Fibroblast of lung (primary cell): Measurements from ENCODE around the gene GRK4. TPM values are rescaled to one million over a fixed set of nuclear protein-coding genes. Genes with fewer than 3 reads are reported as not detected.

ENCODE experiments used
- DNase-seq, 2 donors: peaks; one replicate each; pipeline versions ENCODE4 v3.0.0 to v3.0.0-alpha.2; 2010; ENCODE audit warnings: low read depth in 2 of 2
- H2AFZ ChIP-seq: 2 replicates; pipeline ENCODE4 v1.5.1; 2012; ENCODE audit warnings: low read length, control low read depth, inconsistent platforms
- H3K27ac ChIP-seq: 2 replicates; pipeline ENCODE4 v1.5.1; 2011; ENCODE audit warnings: low read length, control low read depth; ENCODE audit not compliant: insufficient read depth
- H3K27me3 ChIP-seq: 2 replicates; pipeline ENCODE4 v1.5.1; 2011; ENCODE audit warnings: mild to moderate bottlenecking, low read length; ENCODE audit not compliant: control insufficient read depth, insufficient read depth
- H3K36me3 ChIP-seq: 2 replicates; pipeline ENCODE4 v1.5.1; 2011; ENCODE audit warnings: low read length; ENCODE audit not compliant: control insufficient read depth, insufficient read depth
- H3K4me1 ChIP-seq: 2 replicates; pipeline ENCODE4 v1.5.1; 2011; ENCODE audit warnings: low read length; ENCODE audit not compliant: control insufficient read depth, insufficient read depth; ENCODE audit errors: extremely low read depth
- H3K4me2 ChIP-seq: 2 replicates; pipeline ENCODE4 v1.5.1; 2011; ENCODE audit warnings: low read length, control low read depth; ENCODE audit not compliant: insufficient read depth; ENCODE audit errors: extremely low read depth
- H3K4me3 ChIP-seq, 4 experiments: fragments of 200-600 bp in 1 of 4; sonication (generic) in 1 of 4; replicated peaks in 1 of 4; 2 replicates each; pipeline ENCODE4 v1.5.1; 2011 to 2016; ENCODE audit warnings: low read length in 4 of 4, low read depth in 3 of 4, mild to moderate bottlenecking in 3 of 4, control low read depth in 2 of 4, inconsistent platforms in 1 of 4, mixed read lengths in 1 of 4; ENCODE audit not compliant: insufficient read depth in 1 of 4; ENCODE audit errors: control extremely low read depth in 1 of 4
- H3K79me2 ChIP-seq: 2 replicates; pipeline ENCODE4 v1.5.1; 2012; ENCODE audit warnings: mild to moderate bottlenecking, low read length, inconsistent platforms; ENCODE audit not compliant: control insufficient read depth, insufficient read depth
- H3K9ac ChIP-seq: 2 replicates; pipeline ENCODE4 v1.5.1; 2011; ENCODE audit warnings: mild to moderate bottlenecking, low read length, control low read depth; ENCODE audit not compliant: insufficient read depth
- H3K9me3 ChIP-seq: 2 replicates; pipeline ENCODE4 v1.5.1; 2012; ENCODE audit warnings: low read depth, low read length; ENCODE audit not compliant: control insufficient read depth, insufficient read depth
- H4K20me1 ChIP-seq: 2 replicates; pipeline ENCODE4 v1.5.1; 2011; ENCODE audit warnings: low read length; ENCODE audit not compliant: control insufficient read depth, insufficient read depth; ENCODE audit errors: extremely low read depth
- EZH2 ChIP-seq: IDR thresholded peaks from 2 replicates; pipeline ENCODE4 v1.5.1; 2012; ENCODE audit warnings: low read length, control low read depth, mild to moderate bottlenecking; ENCODE audit errors: missing control alignments
- polyA plus RNA-seq, 2 donors: library from polyadenylated mRNA; depleted of rRNA in 1 of 2; stranded (reverse) in 1 of 2; unstranded in 1 of 2; fragments of >200 nt; gene quantifications; 2 replicates each; pipeline ENCODE4 v1.2.1, GENCODE V29; 2011 to 2012; ENCODE audit warnings: missing spikeins in 1 of 2
- total RNA-seq: library from RNA; depleted of rRNA; stranded (reverse); fragments of >200 nt; gene quantifications from 2 replicates; pipeline ENCODE4 v1.2.1, GENCODE V29; 2014
- TF ChIP-seq, protein P1 (sequence below), 2 donors: IDR thresholded peaks in 1 of 2; conservative IDR thresholded peaks in 1 of 2; 1 replicate in 1 of 2; 2 replicates in 1 of 2; pipeline ENCODE4 v1.5.1; 2011 to 2012; ENCODE audit warnings: low read length in 2 of 2, control low read depth in 1 of 2, inconsistent platforms in 1 of 2, low read depth in 1 of 2, mild to moderate bottlenecking in 1 of 2

GRK4 gene
- total and polyA plus RNA-seq, 2 donors (not counting 1 experiment from before 2014, with no cell fraction given) = 4.4 to 5.9 TPM

DNA sequence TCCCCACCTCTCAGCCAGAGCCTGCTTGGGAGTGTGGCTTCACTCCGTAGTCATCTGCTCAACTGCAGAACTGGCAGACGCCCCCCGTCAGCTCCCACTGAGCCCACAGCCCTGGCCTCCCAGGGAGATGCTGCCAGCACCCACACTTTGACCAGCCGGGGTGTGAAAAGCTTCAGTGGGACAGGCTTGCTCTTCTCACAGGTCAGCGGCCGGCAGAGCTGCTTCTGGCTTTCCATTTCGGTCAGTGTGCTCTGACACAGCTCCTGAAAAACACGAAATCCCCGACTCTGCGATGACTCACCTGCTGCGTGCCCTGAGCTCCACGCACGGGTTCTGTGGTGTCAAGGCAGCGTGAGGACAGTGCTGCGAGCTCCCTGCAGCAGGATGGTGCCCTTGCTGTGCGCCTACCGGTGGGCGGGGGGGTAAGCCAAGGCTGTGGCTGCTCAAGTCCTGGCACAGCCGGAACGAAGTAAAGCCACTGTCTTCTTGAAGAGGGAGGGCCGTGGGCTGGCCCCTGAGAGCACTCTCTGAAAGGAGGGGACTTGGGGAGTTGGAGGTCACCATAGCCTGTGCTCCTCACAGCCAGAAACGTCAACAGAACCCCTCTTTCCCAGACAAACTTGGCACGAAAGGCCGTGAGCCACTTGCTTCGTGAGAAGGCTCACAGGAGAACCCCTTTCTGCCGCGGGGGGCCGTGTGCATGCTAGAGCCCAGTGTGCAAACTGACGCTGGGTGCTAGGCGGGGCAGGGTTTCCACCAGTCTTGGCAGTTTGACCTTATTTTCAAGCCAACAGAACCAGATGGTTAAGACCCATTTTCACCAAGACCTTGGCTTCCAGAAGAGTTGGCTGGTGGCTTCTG is 23.8 kb upstream of the GRK4 start:
- peaks cover 54% of the 10 kb centered on the region for H3K36me3 ChIP-seq
- H3K9ac ChIP-seq = no peak overlapping the region
- H3K4me1 ChIP-seq = peaks cover 11% of the 10 kb centered on the region
- no peak overlapping the region for H2AFZ ChIP-seq
- no peak overlapping the region for H3K27ac ChIP-seq
- DNase-seq = no peak
- no peaks in the 10 kb centered on the region for H3K27me3 ChIP-seq
- TF ChIP-seq, protein P1, sequence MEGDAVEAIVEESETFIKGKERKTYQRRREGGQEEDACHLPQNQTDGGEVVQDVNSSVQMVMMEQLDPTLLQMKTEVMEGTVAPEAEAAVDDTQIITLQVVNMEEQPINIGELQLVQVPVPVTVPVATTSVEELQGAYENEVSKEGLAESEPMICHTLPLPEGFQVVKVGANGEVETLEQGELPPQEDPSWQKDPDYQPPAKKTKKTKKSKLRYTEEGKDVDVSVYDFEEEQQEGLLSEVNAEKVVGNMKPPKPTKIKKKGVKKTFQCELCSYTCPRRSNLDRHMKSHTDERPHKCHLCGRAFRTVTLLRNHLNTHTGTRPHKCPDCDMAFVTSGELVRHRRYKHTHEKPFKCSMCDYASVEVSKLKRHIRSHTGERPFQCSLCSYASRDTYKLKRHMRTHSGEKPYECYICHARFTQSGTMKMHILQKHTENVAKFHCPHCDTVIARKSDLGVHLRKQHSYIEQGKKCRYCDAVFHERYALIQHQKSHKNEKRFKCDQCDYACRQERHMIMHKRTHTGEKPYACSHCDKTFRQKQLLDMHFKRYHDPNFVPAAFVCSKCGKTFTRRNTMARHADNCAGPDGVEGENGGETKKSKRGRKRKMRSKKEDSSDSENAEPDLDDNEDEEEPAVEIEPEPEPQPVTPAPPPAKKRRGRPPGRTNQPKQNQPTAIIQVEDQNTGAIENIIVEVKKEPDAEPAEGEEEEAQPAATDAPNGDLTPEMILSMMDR (conservative IDR thresholded peaks at IDR 0.05 in 1 of 2, IDR thresholded peaks at IDR 0.05 in 1 of 2; ENCODE audit: low read depth in 1 of 2, low read length in 2 of 2) = no peak
- TF ChIP-seq EZH2 = no peak
- H3K4me3 ChIP-seq = no peak overlapping the region
- H3K4me2 ChIP-seq = no peak overlapping the region
- no peaks in the 10 kb centered on the region for H4K20me1 ChIP-seq
- peaks cover 17% of the 10 kb centered on the region for H3K79me2 ChIP-seq
- H3K9me3 ChIP-seq = no peaks in the 10 kb centered on the region

DNA sequence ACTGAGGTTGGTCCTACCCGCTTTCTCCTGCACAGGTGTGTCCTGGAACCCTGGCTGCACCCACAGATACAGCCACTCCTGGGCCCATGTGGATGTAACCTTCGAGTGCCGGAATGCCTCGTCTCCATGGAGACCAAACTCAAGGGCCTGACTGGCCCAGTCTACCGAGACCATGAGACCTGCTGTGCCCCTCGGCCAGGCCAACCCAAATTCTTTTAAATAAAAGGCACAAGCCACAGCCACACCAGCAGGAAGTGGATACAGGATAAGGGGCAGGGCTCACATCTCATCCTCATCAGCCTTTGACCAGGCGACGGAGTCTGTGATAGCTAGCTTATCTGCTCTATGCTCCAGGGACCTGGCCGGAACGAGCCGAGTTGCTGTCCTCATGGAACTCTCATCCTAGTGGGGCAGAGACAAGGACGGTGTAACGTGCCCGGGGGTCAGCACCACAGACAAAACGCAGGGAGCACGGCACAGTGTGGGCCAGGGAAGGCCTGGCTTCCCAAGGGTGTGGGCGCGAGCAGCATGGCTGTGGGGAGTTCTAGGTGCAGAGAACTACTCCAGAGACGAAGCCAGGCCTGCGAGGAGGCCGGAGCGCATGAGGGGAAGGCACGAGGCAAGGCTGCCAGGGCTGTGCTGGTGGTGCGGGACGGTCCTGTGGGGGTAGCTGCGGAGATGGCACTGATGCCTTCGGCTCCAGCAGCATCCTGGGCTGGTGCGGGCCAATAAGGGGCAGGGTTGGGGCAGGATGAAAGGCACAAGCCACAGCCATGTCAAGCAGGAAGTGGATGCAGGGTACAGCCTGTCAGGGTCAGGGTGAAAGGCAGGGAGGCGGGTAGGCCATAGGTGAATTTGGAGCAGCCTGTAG is 22.9 kb upstream of the GRK4 start:
- no peaks in the 10 kb centered on the region for H3K27me3 ChIP-seq
- H3K9me3 ChIP-seq = no peaks in the 10 kb centered on the region
- no peak overlapping the region for H3K27ac ChIP-seq
- no peak for DNase-seq
- H3K36me3 ChIP-seq = peaks cover 54% of the 10 kb centered on the region
- peaks cover 10% of the 10 kb centered on the region for H3K79me2 ChIP-seq
- no peak overlapping the region for H2AFZ ChIP-seq
- H3K4me2 ChIP-seq = no peak overlapping the region
- TF ChIP-seq, protein P1 (conservative IDR thresholded peaks at IDR 0.05 in 1 of 2, IDR thresholded peaks at IDR 0.05 in 1 of 2; ENCODE audit: low read depth in 1 of 2, low read length in 2 of 2) = no peak
- no peak for TF ChIP-seq EZH2
- H3K9ac ChIP-seq = no peak overlapping the region
- no peak overlapping the region for H3K4me3 ChIP-seq
- peaks cover 10% of the 10 kb centered on the region for H3K4me1 ChIP-seq
- no peaks in the 10 kb centered on the region for H4K20me1 ChIP-seq
